HL-60/S4 (cell line): Measurements from ENCODE around the gene CDC7.
"Not testable (repeated sequence)": the region's sequence is repeated elsewhere in the genome, so short reads cannot be mapped to it uniquely, and the experiment has no call there.

Source experiments
- in situ Hi-C: fragments of 300-500 bp; cut with MboI; formaldehyde crosslinking; loops from 2 replicates; pipeline ENCODE4 v1.14.3; 2022; ENCODE audit warnings: low sequenced_read_pairs

The CDC7 gene

GRCh38 chr1:91500756-91501522 is at the start of gene CDC7:
Gene CDC7 (plus strand): TSS chr1:91500851. CDS start chr1:91501717, 866 bp downstream.
- in situ Hi-C loops: no loop called here

- in situ Hi-C loops: no loop called here
These were observed 46.5 kb upstream of the CDC7 start for GRCh38 chr1:91454136-91454535.

- in situ Hi-C loops: no loop called here
These were observed 45.3 kb upstream of the CDC7 start for GRCh38 chr1:91455334-91455733.

- in situ Hi-C loops: no loop called here
These were observed 44.8 kb upstream of the CDC7 start for GRCh38 chr1:91455896-91456295.

GRCh38 chr1:91465350-91465749 is 35.3 kb upstream of the CDC7 start:
- in situ Hi-C loops: not testable (repeated sequence)

GRCh38 chr1:91476533-91477217 is 24.0 kb upstream of the CDC7 start:
- in situ Hi-C loops: no loop called here

GRCh38 chr1:91487469-91487868 is 13.2 kb upstream of the CDC7 start:
- in situ Hi-C loops: no loop called here

GRCh38 chr1:91490501-91490900 is 10.2 kb upstream of the CDC7 start:
- in situ Hi-C loops: no loop called here

- in situ Hi-C loops: no loop called here
These were observed 2.6 kb upstream of the CDC7 start for GRCh38 chr1:91498035-91498434.

GRCh38 chr1:91498498-91499245 is 2.0 kb upstream of the CDC7 start:
- in situ Hi-C loops: no loop called here

- in situ Hi-C loops: no loop called here
These were observed 1.3 kb upstream of the CDC7 start for GRCh38 chr1:91499346-91499745.

GRCh38 chr1:91499904-91500755 is 521 bp upstream of the CDC7 start:
- in situ Hi-C loops: no loop called here

GRCh38 chr1:91501523-91501851 is 836 bp downstream of the CDC7 start:
- in situ Hi-C loops: no loop called here

GRCh38 chr1:91501971-91502671 is 1.5 kb downstream of the CDC7 start:
- in situ Hi-C loops: no loop called here

GRCh38 chr1:91502672-91503184 is 2.1 kb downstream of the CDC7 start:
- in situ Hi-C loops: no loop called here

GRCh38 chr1:91503332-91503900 is 2.8 kb downstream of the CDC7 start:
- in situ Hi-C loops: no loop called here

GRCh38 chr1:91503975-91504530 is 3.4 kb downstream of the CDC7 start:
- in situ Hi-C loops: no loop called here

GRCh38 chr1:91505086-91505485 is 4.4 kb downstream of the CDC7 start:
- in situ Hi-C loops: no loop called here

- in situ Hi-C loops: no loop called here
These were observed 5.4 kb downstream of the CDC7 start for GRCh38 chr1:91506071-91506470.
